Lung (tissue), 12 donors: ENCODE measurements around the gene EEF1A2. TPM values are rescaled to one million over a fixed set of nuclear protein-coding genes. Genes with fewer than 3 reads are reported as not detected.

Experiments used
- ATAC-seq: fragments of 200-7000 bp; cut with Tn5 transposase; one replicate; pipeline ENCODE4 v1.9.1; 2020; ENCODE audit warnings: moderate number of reproducible peaks; ENCODE audit not compliant: insufficient read depth, low FRiP score
- DNase-seq, 3 donors: peaks; one replicate each; pipeline ENCODE4 v3.0.0-alpha.2; 2013 to 2017
- H3K27ac ChIP-seq, 2 donors: one replicate each; pipeline ENCODE4 v1.5.1; 2013; ENCODE audit warnings: mild to moderate bottlenecking in 2 of 2, moderate library complexity in 2 of 2, control low read depth in 1 of 2, inconsistent platforms in 1 of 2, low read depth in 1 of 2, low read length in 1 of 2
- H3K27me3 ChIP-seq, 3 donors: one replicate each; pipeline ENCODE4 v1.5.1; 2013; ENCODE audit warnings: low read length in 2 of 3; ENCODE audit not compliant: control insufficient read depth in 3 of 3, insufficient read depth in 3 of 3
- H3K36me3 ChIP-seq, 4 donors: one replicate each; pipeline ENCODE4 v1.5.1; 2013; ENCODE audit warnings: low read length in 4 of 4, mild to moderate bottlenecking in 1 of 4, moderate library complexity in 1 of 4; ENCODE audit not compliant: control insufficient read depth in 4 of 4, insufficient read depth in 4 of 4
- H3K4me1 ChIP-seq, 5 donors: one replicate each; pipeline ENCODE4 v1.5.1; 2013; ENCODE audit warnings: low read length in 5 of 5, mild to moderate bottlenecking in 2 of 5, moderate library complexity in 1 of 5; ENCODE audit not compliant: control insufficient read depth in 5 of 5, insufficient read depth in 5 of 5
- H3K4me3 ChIP-seq: one replicate; pipeline ENCODE4 v1.5.1; 2013; ENCODE audit warnings: mild to moderate bottlenecking, control low read depth, moderate library complexity
- H3K9ac ChIP-seq, 2 donors: one replicate each; pipeline ENCODE4 v1.5.1; 2013; ENCODE audit warnings: low read length in 2 of 2, control low read depth in 1 of 2; ENCODE audit not compliant: insufficient read depth in 1 of 2
- H3K9me3 ChIP-seq, 4 donors: one replicate each; pipeline ENCODE4 v1.5.1; 2013; ENCODE audit warnings: low read length in 3 of 4, mild to moderate bottlenecking in 1 of 4, moderate library complexity in 1 of 4; ENCODE audit not compliant: control insufficient read depth in 4 of 4, insufficient read depth in 3 of 4
- CTCF ChIP-seq: IDR thresholded peaks from 2 replicates; pipeline ENCODE4 v1.5.1; 2012; ENCODE audit warnings: mild to moderate bottlenecking; ENCODE audit errors: control extremely low read depth, extremely low read depth
- WGBS, 2 donors: extraction: QIAGEN DNeasy Blood & Tissue Kit; methylation state at CpG; one replicate each; pipeline ENCODE4 v1.1.7; 2013; 5-methylcytosine and 5-hydroxymethylcytosine counted together
- polyA plus RNA-seq, 2 donors: library from polyadenylated mRNA; stranded (reverse); fragments of 200-250 nt; gene quantifications; one replicate each; pipeline ENCODE4 v1.2.1, GENCODE V29; 2013
- total RNA-seq, 2 donors: library from RNA; depleted of rRNA in 1 of 2; stranded (reverse); fragments of >200 nt in 1 of 2; gene quantifications; one replicate each; pipeline ENCODE4 v1.2.1, GENCODE V29; 2014 to 2021
- donor health status: control.
- donor health status: control.
- donor health status: Bipolar disorder and iron deficiency.
- donor health status: healthy.
- donor health status: DM: yes; HTN: yes; CAD: no.

The EEF1A2 gene
- total and polyA plus RNA-seq, 4 donors: 0.47 to 1.9 (median 1.0) TPM

DNA sequence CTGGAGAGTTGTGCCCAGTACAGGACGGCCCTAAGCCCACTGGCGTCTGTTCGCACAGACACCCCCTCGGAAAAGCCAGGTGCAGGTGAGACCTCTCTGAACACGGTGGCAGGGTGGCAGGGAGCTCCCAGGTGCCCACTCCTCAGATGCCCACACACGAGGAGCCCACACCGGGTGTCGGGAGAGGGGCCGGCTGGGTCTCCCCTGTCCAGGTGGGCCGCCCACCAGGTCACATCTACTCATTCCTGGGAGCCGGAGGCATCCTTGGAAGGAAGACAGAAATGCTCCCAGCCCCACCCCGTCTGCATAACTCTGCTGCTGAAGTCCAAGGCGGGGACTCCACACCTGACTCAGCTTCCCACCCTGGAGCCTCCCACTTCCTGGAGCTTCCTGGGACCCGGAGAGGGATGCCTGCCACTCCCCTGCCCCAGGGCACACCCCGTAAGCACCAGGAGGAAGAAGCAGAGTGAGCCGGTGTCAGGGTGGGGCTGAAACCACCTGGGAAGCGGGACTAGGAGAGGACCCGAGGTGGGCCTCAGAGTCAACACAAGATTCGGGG is 46.2 kb upstream of the EEF1A2 start:
- Histone ChIP-seq H3K9me3 (no peaks in the 10 kb centered on the region), H3K27ac (no peak overlapping the region), H3K9ac (no peak overlapping the region), H3K4me1 (no peaks in the 10 kb centered on the region), H3K27me3 (peaks cover 0 to 26% (median 7%) of the 10 kb centered on the region in 3 donors), H3K4me3 (no peak overlapping the region), H3K36me3 (no peaks in the 10 kb centered on the region)
- DNase-seq (no peak), ATAC-seq (no peak)
- WGBS, 2 donors: 69 to 75% methylated on average over 19 of the region's 19 CpGs
- TF ChIP-seq CTCF: no peak

DNA sequence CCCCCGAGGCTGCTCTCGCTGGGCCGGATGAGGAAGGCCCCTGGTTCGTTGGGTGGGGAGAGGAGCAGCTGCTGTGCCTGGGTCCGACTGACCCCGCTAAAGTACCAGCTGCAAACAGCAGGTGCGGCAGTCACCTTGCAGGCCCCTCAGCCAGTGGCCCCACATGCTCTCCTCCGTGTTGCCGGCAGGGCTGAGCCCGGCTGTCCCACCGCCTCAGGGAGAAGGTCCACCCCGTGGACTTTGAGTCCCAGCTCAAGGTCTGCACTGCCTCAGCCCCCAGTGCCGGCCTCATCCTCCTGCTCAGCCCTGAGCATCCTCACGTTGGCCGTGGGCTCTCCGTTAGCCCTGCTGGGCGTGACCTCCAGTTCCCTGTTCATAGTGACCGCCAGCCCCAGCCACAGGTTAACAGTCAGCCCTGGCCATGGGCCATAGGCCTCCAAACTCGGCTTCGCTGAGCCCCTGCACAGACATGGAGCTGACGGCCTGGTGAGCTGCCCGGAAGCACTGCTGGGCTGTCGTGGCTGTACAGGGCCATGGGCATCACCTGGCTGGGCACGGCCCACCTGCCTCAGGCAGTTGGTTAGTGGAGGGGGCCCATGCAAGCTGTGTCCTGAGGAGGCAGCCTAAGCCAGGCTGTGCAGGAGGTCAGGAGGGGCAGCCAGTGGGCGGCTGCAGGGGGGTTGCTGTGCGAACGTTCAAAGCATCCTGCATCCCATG is 45.5 kb upstream of the EEF1A2 start:
- no peak overlapping the region for H3K4me3 ChIP-seq
- TF ChIP-seq CTCF: no peak
- DNase-seq (no peak), ATAC-seq (no peak)
- H3K27ac ChIP-seq: no peak overlapping the region
- H3K36me3 ChIP-seq: no peaks in the 10 kb centered on the region
- 75 to 81% methylated on average over 25 to 27 of the region's 27 CpGs for WGBS, 2 donors
- no peaks in the 10 kb centered on the region for H3K4me1 ChIP-seq
- H3K27me3 ChIP-seq: peaks cover 0 to 23% (median 6%) of the 10 kb centered on the region in 3 donors
- no peak overlapping the region for H3K9ac ChIP-seq
- no peaks in the 10 kb centered on the region for H3K9me3 ChIP-seq

GRCh38 chr20:63543733-63544132 is 44.9 kb upstream of the EEF1A2 start:
- Histone ChIP-seq H3K27ac (no peak overlapping the region), H3K9me3 (no peaks in the 10 kb centered on the region), H3K36me3 (no peaks in the 10 kb centered on the region), H3K4me3 (no peak overlapping the region), H3K9ac (no peak overlapping the region), H3K27me3 (peaks cover 0 to 19% (median 5%) of the 10 kb centered on the region in 3 donors), H3K4me1 (no peaks in the 10 kb centered on the region)
- 91 to 97% methylated on average over 6 of the region's 6 CpGs for WGBS, 2 donors
- ATAC-seq: no peak
- DNase-seq: no peak
- TF ChIP-seq CTCF: no peak
